ENCODE measurements around the gene MAGEA11. TPM values are rescaled to one million over a fixed set of nuclear protein-coding genes. Genes with fewer than 3 reads are reported as not detected.

The MAGEA11 gene
- total and polyA plus RNA-seq, 2 of the 8 experiments (the other 6 are each of a cell fraction or from before 2014, with no cell fraction given) = not detected

DNA sequence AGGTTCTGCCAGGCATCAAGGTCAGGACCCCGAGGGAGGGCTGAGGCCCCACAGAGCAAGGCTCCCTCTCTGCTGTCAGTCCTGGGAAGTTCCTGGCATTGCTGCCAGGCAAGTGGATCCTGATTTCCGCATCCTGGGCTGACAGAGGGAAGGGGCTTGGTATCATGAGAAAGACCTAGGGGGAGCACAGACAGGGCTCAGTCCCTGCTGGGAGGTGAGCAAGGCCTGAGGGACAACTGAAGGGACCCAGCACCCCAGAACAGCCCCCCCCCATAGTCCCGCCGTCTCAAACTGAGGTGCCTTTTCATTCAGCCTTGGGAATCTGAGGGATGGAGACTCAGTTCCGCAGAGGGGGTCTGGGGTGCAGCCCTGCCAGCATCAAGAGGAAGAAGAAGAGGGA is 971 bp downstream of the MAGEA11 start:
- Histone ChIP-seq H2AFZ (ENCODE audit: low read length) (no peak overlapping the region), H4K91ac (replicated peaks; ENCODE audit: insufficient read length, low read length) (no peak overlapping the region), H4K5ac (ENCODE audit: insufficient read length, low read depth, low read length) (no peak overlapping the region), H3K18ac (ENCODE audit: extremely low read depth, low read length) (no peak overlapping the region), H2BK20ac (ENCODE audit: low read length) (no peak overlapping the region), H2BK120ac (replicated peaks; ENCODE audit: low read depth, low read length) (no peak overlapping the region), H3K56ac (replicated peaks; ENCODE audit: insufficient read length, low read depth, low read length) (no peak overlapping the region), H2AK5ac (ENCODE audit: low read depth, low read length) (no peak overlapping the region), H3K4ac (replicated peaks; ENCODE audit: insufficient read length, low read depth, low read length) (no peak overlapping the region), H3K23me2 (ENCODE audit: low read depth, low read length) (no peaks in the 10 kb centered on the region), H2BK5ac (ENCODE audit: low read depth, low read length) (no peak overlapping the region), H3K4me3 (ENCODE audit: extremely low read depth in 1 of 4, insufficient read depth in 2 of 4, low read depth in 3 of 4, low read length in 4 of 4) (no peak overlapping the region), H3K27me3 (replicated peaks in 1 of 4; ENCODE audit: control insufficient read depth in 3 of 4, extremely low read depth in 1 of 4, insufficient read depth in 3 of 4, low read length in 3 of 4) (no peaks in the 10 kb centered on the region), H2BK15ac (ENCODE audit: low read length) (no peak overlapping the region), H3K79me1 (ENCODE audit: low read depth, low read length) (no peaks in the 10 kb centered on the region), H3K4me2 (ENCODE audit: insufficient read depth in 1 of 2, low read depth in 2 of 2, low read length in 2 of 2) (no peak overlapping the region), H3K79me2 (ENCODE audit: control insufficient read depth in 1 of 2, insufficient read depth in 2 of 2, low read length in 2 of 2) (no peaks in the 10 kb centered on the region), H3K36me3 (ENCODE audit: control insufficient read depth in 2 of 4, insufficient read depth in 4 of 4, low read length in 3 of 4) (no peaks in the 10 kb centered on the region), H4K8ac (ENCODE audit: extremely low read depth, insufficient read depth, low read length) (no peak overlapping the region), H4K20me1 (replicated peaks in 1 of 2; ENCODE audit: control insufficient read depth in 1 of 2, insufficient read depth in 2 of 2, low read length in 2 of 2) (no peaks in the 10 kb centered on the region), H2BK12ac (ENCODE audit: low read depth, low read length) (no peak overlapping the region), H3K9me3 (ENCODE audit: insufficient read depth in 2 of 2, low read depth in 1 of 2, low read length in 1 of 2) (no peaks in the 10 kb centered on the region), H3K9ac (replicated peaks in 1 of 4; ENCODE audit: extremely low read depth in 1 of 4, low read depth in 3 of 4, low read length in 3 of 4) (no peak overlapping the region), H3K14ac (ENCODE audit: insufficient read length) (no peak overlapping the region), H3K4me1 (replicated peaks in 1 of 4; ENCODE audit: control insufficient read depth in 3 of 4, insufficient read depth in 4 of 4, low read length in 3 of 4) (no peaks in the 10 kb centered on the region), H3K27ac (ENCODE audit: low read depth, low read length) (no peak overlapping the region), H3K23ac (ENCODE audit: insufficient read length) (no peak overlapping the region)
- CTCF ChIA-PET (ENCODE audit: partially characterized antibody) = no interaction called here
- no peak for DNase-seq (ENCODE audit: low read depth in 1 of 2, low spot score in 2 of 2)
- WGBS, 2 experiments (ENCODE audit: extremely low coverage in 1 of 2, insufficient coverage in 1 of 2, insufficient read length in 1 of 2, insufficient replicate concordance in 2 of 2, low coverage in 1 of 2, low lambda C conversion rate in 2 of 2, missing lambda C conversion rate in 1 of 2) = 100% methylated on average over 1 of the region's 5 CpGs; no CpG with 5 or more reads in 1 of the 2 experiments
- no peak for FAIRE-seq
- POLR2A ChIA-PET (ENCODE audit: partially characterized antibody) = no interaction called here
- TF ChIP-seq CTBP2 (IDR thresholded peaks at IDR 0.05; ENCODE audit: borderline replicate concordance, insufficient read depth, insufficient read length, low read length) (no peak), EZH2 (IDR thresholded peaks at IDR 0.05; ENCODE audit: low read depth, low read length, severe bottlenecking) (no peak), RAD21 (IDR thresholded peaks at IDR 0.05 in 1 of 2, conservative IDR thresholded peaks at IDR 0.05 in 1 of 2; ENCODE audit: low read depth in 2 of 2, low read length in 2 of 2) (no peak), MAFK (IDR thresholded peaks at IDR 0.05; ENCODE audit: low read depth, low read length) (no peak), MAX (IDR thresholded peaks at IDR 0.05) (no peak)
